HG03045 (cell line): Measurements from ENCODE around the gene MRPS9.

Experiments
- ATAC-seq: cut with Tn5 transposase; IDR thresholded peaks from one replicate; pipeline ENCODE4 v1.9.1; 2021; ENCODE audit warnings: mild to moderate bottlenecking, moderate library complexity; ENCODE audit not compliant: unreplicated experiment

MRPS9 gene

DNA sequence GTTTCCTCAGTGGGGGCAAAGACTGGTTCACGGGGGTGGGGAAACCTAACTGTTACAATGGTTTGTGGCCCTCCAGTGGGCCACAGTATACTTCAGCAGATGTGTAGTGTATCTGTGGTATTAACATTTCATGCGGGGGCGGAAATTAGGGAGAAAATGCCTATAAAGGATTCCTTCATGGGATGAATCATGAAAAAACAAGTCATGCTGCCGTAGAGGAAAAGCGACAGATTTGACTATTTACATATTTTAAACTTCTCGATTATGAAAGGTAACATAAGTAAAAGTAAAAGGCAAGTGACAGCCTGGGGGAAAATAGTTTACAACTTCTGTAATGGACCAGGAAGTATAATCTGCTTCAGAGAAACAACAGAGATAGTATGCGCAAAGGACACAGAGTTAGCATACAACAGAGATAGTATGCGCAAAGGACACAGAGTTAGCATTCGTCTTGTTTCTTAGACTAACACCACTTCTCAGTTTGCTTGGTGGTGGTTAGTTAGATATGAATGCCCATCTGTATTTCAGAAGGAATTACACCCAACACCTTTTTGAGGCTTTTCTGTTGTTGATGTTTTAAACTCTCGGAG is 41.1 kb downstream of the MRPS9 start:
- no peak for ATAC-seq

DNA sequence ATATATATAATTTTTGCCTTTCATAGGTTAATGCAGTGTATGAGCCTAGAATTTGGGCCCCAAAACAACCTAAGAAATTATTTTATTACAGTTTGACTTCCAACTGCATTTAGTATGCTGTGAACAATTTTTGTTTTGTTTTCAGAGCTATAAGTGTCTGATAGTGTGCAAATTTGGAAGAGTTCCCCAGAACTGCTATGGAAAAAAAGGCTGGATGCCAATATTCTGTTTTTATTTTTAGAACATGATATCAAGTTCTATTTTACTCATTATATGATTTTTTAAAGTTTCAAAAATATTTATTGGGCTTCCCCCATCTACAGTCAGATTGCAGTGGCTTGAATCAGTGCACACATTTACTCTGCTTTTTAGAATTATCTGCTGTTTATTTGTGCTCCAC is 42.6 kb downstream of the MRPS9 start:
- no peak for ATAC-seq

GRCh38 chr2:105081006-105081601 is 43.2 kb downstream of the MRPS9 start:
- no peak for ATAC-seq

- no peak for ATAC-seq
Measured at GRCh38 chr2:105082107-105082506, 44.2 kb downstream of the MRPS9 start.

- ATAC-seq: no peak
Measured at GRCh38 chr2:105085525-105085924, 47.7 kb downstream of the MRPS9 start.

DNA sequence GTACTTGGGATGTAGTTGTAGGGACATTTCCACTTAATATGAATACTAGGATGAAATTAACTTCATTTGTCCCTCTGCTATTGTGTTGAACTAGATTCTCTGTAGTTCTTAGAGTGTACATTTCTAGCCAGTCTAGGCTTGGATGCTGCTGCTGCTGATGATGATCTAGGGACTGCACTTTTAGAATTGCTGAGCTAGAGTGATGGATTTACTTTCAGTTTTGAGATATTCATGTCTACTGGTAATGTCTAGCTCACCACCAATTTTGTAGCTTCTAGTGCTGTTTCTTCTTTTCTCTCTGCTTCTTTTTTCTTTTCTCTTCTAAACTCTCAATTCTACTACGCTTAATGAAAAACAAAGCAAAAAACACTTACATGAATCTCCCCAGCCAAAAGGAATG is 49.4 kb downstream of the MRPS9 start:
- ATAC-seq: no peak

- ATAC-seq: no peak
Measured at GRCh38 chr2:105090091-105090490, 52.2 kb downstream of the MRPS9 start.

GRCh38 chr2:105092797-105093196 is 54.9 kb downstream of the MRPS9 start:
- no peak for ATAC-seq

- no peak for ATAC-seq
Measured at GRCh38 chr2:105099153-105099552, 61.3 kb downstream of the MRPS9 start.

DNA sequence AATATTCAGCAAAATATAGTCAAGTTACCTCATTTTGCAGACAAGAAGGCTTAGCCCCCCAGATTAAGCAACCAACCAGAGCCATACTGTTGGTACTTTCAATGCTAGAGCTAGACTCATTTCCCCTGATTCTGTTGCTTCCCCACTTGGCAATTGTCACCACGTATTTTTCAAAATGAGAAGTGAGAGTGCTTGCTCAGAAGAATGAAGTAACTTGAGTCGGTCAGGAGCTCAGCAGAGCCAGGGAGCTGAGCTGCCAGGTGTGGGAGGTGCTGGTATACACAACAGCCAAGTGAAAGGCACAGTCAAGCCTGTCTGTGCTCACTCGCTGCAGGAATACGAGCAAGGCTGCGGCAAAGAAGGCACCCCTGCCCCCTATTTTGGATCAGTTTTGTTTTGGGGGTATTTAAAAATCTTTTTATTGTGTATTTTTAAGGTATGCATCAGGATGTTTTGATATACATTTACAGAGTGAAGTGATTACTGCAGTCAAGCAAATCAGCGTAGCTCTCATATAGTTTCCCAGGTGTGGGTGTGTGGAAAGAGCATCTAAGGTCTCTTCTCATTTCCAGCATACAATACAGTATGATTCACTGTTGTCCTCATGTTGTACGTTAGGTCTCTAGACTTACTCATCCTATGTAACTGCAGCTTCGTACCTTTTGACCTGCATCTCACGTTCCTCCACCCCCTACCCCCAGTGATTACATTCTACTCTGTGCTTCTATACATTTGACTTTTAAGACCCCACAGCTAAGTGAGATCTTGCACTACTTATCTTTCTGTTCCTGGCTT is 62.4 kb downstream of the MRPS9 start:
- peak; percentile 81 for ATAC-seq

DNA sequence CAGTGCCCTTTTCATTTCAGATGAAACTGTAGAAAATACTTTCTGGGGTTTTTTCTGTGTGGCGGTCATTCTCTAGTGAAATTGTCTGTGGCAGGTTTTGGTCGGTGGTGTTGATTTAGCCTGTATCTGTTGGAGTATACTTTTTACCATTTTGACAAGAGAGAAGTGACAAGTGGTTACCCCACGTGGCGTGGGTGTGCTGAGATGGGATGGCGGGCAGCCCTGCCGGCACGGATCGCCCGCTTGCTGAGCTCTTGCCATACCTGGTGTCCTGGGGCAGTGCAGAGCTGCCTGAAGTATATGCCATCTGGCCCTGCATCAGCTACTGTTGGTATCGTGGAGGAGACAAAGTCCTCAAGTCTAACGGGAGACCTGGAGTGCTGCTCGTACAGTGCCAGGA is 64.1 kb downstream of the MRPS9 start:
- ATAC-seq: no peak

GRCh38 chr2:105102963-105103421 is 65.1 kb downstream of the MRPS9 start:
- no peak for ATAC-seq

GRCh38 chr2:105103481-105103880 is 65.6 kb downstream of the MRPS9 start:
- no peak for ATAC-seq

DNA sequence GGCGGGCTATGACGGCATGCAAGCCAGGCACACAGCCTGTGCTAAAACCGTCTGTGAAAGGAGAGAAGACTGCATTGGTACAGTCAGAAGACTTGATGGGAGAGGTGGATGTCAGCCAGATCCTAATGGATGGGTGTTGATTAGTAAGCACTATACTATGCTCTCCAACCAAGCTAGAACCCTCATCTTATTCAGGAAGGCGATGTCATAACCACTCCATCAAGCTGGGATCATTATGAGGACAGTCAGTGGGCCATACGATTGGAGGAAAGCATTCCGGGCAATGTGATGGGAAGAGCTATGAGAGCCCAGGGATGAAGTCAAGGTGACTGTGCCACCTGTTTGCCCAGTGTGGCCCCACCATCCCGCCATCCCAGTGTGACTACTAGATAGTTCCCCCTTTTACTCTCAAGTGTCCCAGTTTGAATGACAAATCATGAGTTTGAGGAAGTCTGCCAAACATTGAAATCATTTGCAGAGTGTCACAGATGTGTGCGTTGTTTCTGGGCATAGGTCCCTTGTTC is 66.4 kb downstream of the MRPS9 start:
- ATAC-seq: no peak

- ATAC-seq: no peak
Measured at GRCh38 chr2:105110295-105110829, 72.5 kb downstream of the MRPS9 start.

DNA sequence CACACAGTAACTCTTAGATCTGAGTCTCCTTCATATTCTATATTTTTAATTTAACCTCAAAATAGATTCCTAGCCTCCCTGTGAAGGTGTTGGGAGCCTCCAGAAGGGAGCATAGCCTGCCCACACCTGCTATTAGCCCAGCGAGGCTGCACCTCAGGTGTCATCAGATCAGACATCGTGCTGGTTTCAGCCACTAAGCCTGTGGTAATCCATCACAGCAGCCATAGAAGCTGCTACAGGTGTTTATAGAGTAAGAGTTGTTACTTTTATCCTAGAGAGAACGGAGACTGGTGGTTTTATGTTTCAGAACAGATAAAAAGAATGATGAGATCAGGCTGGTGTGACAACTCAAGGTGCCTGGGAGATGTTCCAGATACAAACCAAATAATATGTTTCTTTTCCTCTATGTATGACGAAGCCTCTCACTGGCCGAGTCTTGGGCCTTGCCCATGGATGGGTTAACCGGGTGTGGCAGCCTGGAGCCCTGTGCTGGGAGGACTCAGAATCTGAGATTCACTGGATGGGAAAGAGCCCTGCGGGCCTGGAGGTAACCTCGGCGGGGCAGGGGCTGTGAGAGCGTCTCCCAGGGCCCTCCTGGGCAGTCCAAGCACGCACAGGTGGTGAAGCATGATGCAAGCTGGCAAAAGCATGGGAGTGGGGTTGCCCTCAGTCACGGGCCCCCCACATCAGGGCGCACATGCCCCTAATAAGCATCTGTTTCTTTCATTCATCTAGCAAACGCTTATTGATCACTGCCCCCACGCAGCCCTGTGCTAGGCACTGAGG is 73.7 kb downstream of the MRPS9 start:
- no peak for ATAC-seq

DNA sequence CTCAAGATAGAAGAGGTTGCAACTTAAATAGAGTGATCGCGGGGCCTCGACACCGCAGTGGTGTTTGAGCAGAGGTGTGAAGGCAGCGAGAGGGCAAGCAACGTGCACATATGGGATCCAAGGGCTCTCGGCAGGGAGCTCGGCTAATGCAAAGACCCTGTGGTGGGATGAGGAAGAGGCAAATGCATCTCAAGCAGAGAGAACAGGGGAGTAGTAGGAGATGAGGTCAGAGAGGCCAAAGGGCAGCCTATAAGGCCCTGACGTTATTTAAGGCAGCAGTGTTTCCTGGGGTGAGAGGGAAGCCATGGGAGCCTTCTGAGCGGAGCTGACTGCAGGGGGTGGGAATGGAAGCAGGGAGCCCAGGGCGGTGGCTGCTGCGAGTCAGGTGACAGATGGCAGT is 74.5 kb downstream of the MRPS9 start:
- no peak for ATAC-seq

GRCh38 chr2:105113616-105114291 is 75.9 kb downstream of the MRPS9 start:
- ATAC-seq: no peak

- ATAC-seq: no peak
Measured at GRCh38 chr2:105114551-105114950, 76.7 kb downstream of the MRPS9 start.

DNA sequence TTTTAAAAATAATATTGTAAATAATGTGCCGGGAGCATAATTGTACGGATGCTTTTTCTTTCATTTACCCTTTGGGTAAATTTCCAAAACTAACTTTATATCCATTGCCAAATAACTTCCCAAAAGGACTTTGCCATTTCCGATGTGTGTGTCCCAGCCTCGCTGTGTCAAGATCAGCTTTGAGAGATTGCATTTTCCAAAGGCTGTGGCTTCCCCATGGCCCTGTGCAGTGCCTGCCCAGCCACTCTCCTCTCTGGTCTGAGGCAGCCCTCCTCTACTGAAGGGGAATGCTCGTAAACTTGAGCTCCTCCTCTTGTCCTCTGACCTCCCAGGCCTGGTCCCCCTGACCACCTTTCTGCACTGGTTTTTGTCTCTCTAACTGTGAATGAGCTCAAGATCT is 78.5 kb downstream of the MRPS9 start:
- ATAC-seq: no peak
